SK-N-SH treated with all-trans-retinoic acid at 6 μM for 48 hours (cell line): ENCODE results near the gene APOBEC4.
A peak's percentile ranks its signal among the peaks of the same experiment; 100 is the strongest.
"Not testable (repeated sequence)": the region's sequence is repeated elsewhere in the genome, so short reads cannot be mapped to it uniquely, and the experiment has no call there.

Experiments used
- ATAC-seq: fragments of 200-7000 bp; cut with Tn5 transposase; 3 replicates; pipeline ENCODE4 v1.9.1; 2020; ENCODE audit warnings: mild to moderate bottlenecking, moderate library complexity
- ARNTL ChIP-seq: fragments of 450-650 bp; formaldehyde crosslinking; IDR thresholded peaks from 2 replicates; pipeline ENCODE4 v1.5.0; 2020; ENCODE audit warnings: low read depth, mild to moderate bottlenecking, moderate library complexity, borderline replicate concordance
- BACH2 ChIP-seq: fragments of 250-450 bp; sonication (Bioruptor Pico); IDR thresholded peaks from 2 replicates; pipeline ENCODE4 v1.9.0; 2021; ENCODE audit warnings: mild to moderate bottlenecking, borderline replicate concordance
- CREB5 ChIP-seq: fragments of 250-450 bp; sonication (Bioruptor Pico); IDR thresholded peaks from 2 replicates; pipeline ENCODE4 v1.5.1; 2020; ENCODE audit warnings: low read depth, mild to moderate bottlenecking, moderate library complexity
- CSDC2 ChIP-seq: fragments of 250-450 bp; sonication (Bioruptor Pico); IDR thresholded peaks from 2 replicates; pipeline ENCODE4 v1.5.0; 2020; ENCODE audit warnings: mild to moderate bottlenecking, moderate library complexity
- ESRRG ChIP-seq: fragments of 250-450 bp; sonication (Bioruptor Pico); IDR thresholded peaks from 2 replicates; pipeline ENCODE4 v1.6.1; 2021; ENCODE audit warnings: mild to moderate bottlenecking
- GLIS3 ChIP-seq: fragments of 250-450 bp; sonication (Bioruptor Pico); IDR thresholded peaks from 2 replicates; pipeline ENCODE4 v1.5.0; 2020; ENCODE audit warnings: mild to moderate bottlenecking, moderate library complexity
- ISL1 ChIP-seq: fragments of 250-450 bp; sonication (Bioruptor Pico); IDR thresholded peaks from 2 replicates; pipeline ENCODE4 v2.1.2; 2022; ENCODE audit warnings: mild to moderate bottlenecking, moderate library complexity
- OSR1 ChIP-seq: fragments of 250-450 bp; sonication (Bioruptor Pico); IDR thresholded peaks from 2 replicates; pipeline ENCODE4 v1.8.0; 2022; ENCODE audit warnings: moderate library complexity, mild to moderate bottlenecking, inconsistent platforms
- PATZ1 ChIP-seq: fragments of 250-450 bp; sonication (Bioruptor Pico); IDR thresholded peaks from 2 replicates; pipeline ENCODE4 v1.8.0; 2020; ENCODE audit warnings: mild to moderate bottlenecking, moderate library complexity, borderline replicate concordance
- PPARA ChIP-seq: fragments of 250-450 bp; sonication (Bioruptor Pico); IDR thresholded peaks from 2 replicates; pipeline ENCODE4 v1.5.0; 2020; ENCODE audit warnings: mild to moderate bottlenecking, borderline replicate concordance
- RARB ChIP-seq: fragments of 250-450 bp; sonication (Bioruptor Pico); IDR thresholded peaks from 2 replicates; pipeline ENCODE4 v1.8.0; 2021; ENCODE audit warnings: mild to moderate bottlenecking, moderate library complexity
- SNAI2 ChIP-seq: fragments of 250-450 bp; sonication (Bioruptor Pico); IDR thresholded peaks from 2 replicates; pipeline ENCODE4 v1.5.0; 2020; ENCODE audit warnings: mild to moderate bottlenecking, moderate library complexity
- TOX ChIP-seq: fragments of 250-450 bp; sonication (Bioruptor Pico); IDR thresholded peaks from 2 replicates; pipeline ENCODE4 v1.8.0; 2021; ENCODE audit warnings: mild to moderate bottlenecking, moderate library complexity, borderline replicate concordance
- ZC3H10 ChIP-seq: fragments of 250-450 bp; sonication (Bioruptor Pico); IDR thresholded peaks from 2 replicates; pipeline ENCODE4 v1.5.1; 2021; ENCODE audit warnings: mild to moderate bottlenecking, moderate library complexity
- ZFP3 ChIP-seq: fragments of 250-450 bp; sonication (Bioruptor Pico); IDR thresholded peaks from 2 replicates; pipeline ENCODE4 v1.5.0; 2020; ENCODE audit warnings: mild to moderate bottlenecking, moderate library complexity
- ZFP30 ChIP-seq: fragments of 450-650 bp; formaldehyde crosslinking; IDR thresholded peaks from 2 replicates; pipeline ENCODE4 v1.5.0; 2022; ENCODE audit warnings: mild to moderate bottlenecking, moderate library complexity
- ZNF565 ChIP-seq: fragments of 450-650 bp; formaldehyde crosslinking; conservative IDR thresholded peaks from 2 replicates; pipeline ENCODE4 v1.5.0; 2020; ENCODE audit warnings: low read depth, mild to moderate bottlenecking, moderate library complexity
- ZNF70 ChIP-seq: fragments of 450-650 bp; formaldehyde crosslinking; IDR thresholded peaks from 2 replicates; pipeline ENCODE4 v1.5.0; 2020; ENCODE audit warnings: mild to moderate bottlenecking, moderate library complexity
- ZNF8 ChIP-seq: fragments of 450-650 bp; formaldehyde crosslinking; IDR thresholded peaks from 2 replicates; pipeline ENCODE4 v1.5.0; 2020; ENCODE audit warnings: mild to moderate bottlenecking, moderate library complexity
- TF ChIP-seq, protein P1 (sequence below): fragments of 250-450 bp; sonication (Bioruptor Pico); IDR thresholded peaks from 2 replicates; pipeline ENCODE4 v1.8.0; 2021; ENCODE audit warnings: low read depth, mild to moderate bottlenecking, moderate library complexity, borderline replicate concordance
- TF ChIP-seq, protein P2 (sequence below): fragments of 250-450 bp; sonication (Bioruptor Pico); IDR thresholded peaks from 2 replicates; pipeline ENCODE4 v1.5.0; 2020; ENCODE audit warnings: mild to moderate bottlenecking, moderate library complexity
- TF ChIP-seq, protein P3 (sequence below): fragments of 250-450 bp; sonication (Bioruptor Pico); IDR thresholded peaks from 2 replicates; pipeline ENCODE4 v1.5.1; 2021; ENCODE audit warnings: mild to moderate bottlenecking, moderate library complexity

The APOBEC4 gene

GRCh38 chr1:183685112-183685713, 32.1 kb upstream of the APOBEC4 start (continued):
- TF ChIP-seq, protein P1, sequence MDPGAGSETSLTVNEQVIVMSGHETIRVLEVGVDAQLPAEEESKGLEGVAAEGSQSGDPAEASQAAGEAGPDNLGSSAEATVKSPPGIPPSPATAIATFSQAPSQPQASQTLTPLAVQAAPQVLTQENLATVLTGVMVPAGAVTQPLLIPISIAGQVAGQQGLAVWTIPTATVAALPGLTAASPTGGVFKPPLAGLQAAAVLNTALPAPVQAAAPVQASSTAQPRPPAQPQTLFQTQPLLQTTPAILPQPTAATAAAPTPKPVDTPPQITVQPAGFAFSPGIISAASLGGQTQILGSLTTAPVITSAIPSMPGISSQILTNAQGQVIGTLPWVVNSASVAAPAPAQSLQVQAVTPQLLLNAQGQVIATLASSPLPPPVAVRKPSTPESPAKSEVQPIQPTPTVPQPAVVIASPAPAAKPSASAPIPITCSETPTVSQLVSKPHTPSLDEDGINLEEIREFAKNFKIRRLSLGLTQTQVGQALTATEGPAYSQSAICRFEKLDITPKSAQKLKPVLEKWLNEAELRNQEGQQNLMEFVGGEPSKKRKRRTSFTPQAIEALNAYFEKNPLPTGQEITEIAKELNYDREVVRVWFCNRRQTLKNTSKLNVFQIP (CRISPR knock-in tag), result no peak
- TF ChIP-seq PPARA (CRISPR knock-in tag) (no peak), ARNTL (CRISPR knock-in tag) (no peak), RARB (CRISPR knock-in tag) (no peak)
- TF ChIP-seq, all 23 proteins: peak for 0

DNA sequence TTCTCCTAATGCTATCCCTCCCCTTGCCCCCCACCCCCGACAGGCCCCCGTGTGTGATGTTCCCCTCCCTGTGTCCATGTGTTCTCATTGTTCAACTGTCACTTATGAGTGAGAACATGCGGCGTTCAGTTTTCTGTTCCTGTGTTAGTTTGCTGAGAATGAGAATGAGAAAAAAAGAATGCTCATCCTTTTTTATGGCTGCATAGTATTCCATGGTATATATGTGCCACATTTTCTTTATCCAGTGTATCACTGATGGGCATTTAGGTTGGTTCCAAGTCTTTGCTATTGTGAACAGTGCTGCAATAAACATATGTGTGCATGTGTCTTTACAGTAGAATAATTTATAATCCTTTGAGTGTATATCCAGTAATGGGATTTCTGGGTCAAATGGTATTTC, 26.2 kb upstream of the APOBEC4 start:
- not testable (repeated sequence) for ATAC-seq

DNA sequence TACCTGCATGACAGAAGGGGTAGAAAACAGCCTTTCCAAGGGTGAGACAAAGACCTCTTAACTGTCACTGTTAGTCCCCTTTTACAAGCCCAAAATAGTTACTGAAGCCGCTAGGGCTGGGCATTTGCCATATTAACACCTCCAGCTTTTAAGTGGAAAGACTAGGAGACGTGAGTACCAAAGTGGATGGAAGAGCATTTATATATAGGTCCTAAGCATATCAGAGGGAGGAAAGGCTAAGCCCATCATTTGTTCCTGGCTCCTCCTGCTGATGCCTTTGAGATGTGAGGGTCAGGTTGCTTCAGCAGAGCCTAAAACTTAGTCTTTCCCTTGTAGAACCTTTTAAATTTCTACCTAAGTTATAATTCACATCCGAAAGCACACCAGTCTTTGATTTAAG, 25.7 kb upstream of the APOBEC4 start:
- TF ChIP-seq ZNF565 (CRISPR knock-in tag) (no peak), CREB5 (no peak), PPARA (CRISPR knock-in tag) (no peak), BACH2 (CRISPR knock-in tag) (no peak), ZFP3 (no peak), OSR1 (CRISPR knock-in tag) (no peak), SNAI2 (CRISPR knock-in tag) (no peak), PATZ1 (CRISPR knock-in tag) (no peak), GLIS3 (CRISPR knock-in tag) (no peak), ESRRG (CRISPR knock-in tag) (no peak), TOX (no peak), ISL1 (CRISPR knock-in tag) (no peak), ARNTL (CRISPR knock-in tag) (no peak)
- TF ChIP-seq, protein P2, sequence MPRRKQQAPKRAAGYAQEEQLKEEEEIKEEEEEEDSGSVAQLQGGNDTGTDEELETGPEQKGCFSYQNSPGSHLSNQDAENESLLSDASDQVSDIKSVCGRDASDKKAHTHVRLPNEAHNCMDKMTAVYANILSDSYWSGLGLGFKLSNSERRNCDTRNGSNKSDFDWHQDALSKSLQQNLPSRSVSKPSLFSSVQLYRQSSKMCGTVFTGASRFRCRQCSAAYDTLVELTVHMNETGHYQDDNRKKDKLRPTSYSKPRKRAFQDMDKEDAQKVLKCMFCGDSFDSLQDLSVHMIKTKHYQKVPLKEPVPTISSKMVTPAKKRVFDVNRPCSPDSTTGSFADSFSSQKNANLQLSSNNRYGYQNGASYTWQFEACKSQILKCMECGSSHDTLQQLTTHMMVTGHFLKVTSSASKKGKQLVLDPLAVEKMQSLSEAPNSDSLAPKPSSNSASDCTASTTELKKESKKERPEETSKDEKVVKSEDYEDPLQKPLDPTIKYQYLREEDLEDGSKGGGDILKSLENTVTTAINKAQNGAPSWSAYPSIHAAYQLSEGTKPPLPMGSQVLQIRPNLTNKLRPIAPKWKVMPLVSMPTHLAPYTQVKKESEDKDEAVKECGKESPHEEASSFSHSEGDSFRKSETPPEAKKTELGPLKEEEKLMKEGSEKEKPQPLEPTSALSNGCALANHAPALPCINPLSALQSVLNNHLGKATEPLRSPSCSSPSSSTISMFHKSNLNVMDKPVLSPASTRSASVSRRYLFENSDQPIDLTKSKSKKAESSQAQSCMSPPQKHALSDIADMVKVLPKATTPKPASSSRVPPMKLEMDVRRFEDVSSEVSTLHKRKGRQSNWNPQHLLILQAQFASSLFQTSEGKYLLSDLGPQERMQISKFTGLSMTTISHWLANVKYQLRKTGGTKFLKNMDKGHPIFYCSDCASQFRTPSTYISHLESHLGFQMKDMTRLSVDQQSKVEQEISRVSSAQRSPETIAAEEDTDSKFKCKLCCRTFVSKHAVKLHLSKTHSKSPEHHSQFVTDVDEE (CRISPR knock-in tag), result no peak
- TF ChIP-seq, protein P1 (CRISPR knock-in tag), result no peak
- no peak for ATAC-seq

- peak; percentile 86 for ATAC-seq
- TF ChIP-seq, protein P2 (CRISPR knock-in tag), result no peak
- no peak for TF ChIP-seq ZNF70 (CRISPR knock-in tag)
- TF ChIP-seq, protein P3, sequence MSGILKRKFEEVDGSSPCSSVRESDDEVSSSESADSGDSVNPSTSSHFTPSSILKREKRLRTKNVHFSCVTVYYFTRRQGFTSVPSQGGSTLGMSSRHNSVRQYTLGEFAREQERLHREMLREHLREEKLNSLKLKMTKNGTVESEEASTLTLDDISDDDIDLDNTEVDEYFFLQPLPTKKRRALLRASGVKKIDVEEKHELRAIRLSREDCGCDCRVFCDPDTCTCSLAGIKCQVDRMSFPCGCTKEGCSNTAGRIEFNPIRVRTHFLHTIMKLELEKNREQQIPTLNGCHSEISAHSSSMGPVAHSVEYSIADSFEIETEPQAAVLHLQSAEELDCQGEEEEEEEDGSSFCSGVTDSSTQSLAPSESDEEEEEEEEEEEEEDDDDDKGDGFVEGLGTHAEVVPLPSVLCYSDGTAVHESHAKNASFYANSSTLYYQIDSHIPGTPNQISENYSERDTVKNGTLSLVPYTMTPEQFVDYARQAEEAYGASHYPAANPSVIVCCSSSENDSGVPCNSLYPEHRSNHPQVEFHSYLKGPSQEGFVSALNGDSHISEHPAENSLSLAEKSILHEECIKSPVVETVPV, result no peak
- TF ChIP-seq CSDC2 (CRISPR knock-in tag), result no peak
- no peak for TF ChIP-seq ZFP30
- no peak for TF ChIP-seq GLIS3 (CRISPR knock-in tag)
- no peak for TF ChIP-seq RARB (CRISPR knock-in tag)
- no peak for TF ChIP-seq ZNF8
- no peak for TF ChIP-seq ISL1 (CRISPR knock-in tag)
- no peak for TF ChIP-seq ZC3H10 (CRISPR knock-in tag)
Observed at GRCh38 chr1:183676586-183677189, 23.6 kb upstream of the APOBEC4 start.
